Ectodermal cell (in vitro differentiated cells): Measurements from ENCODE around the gene CDH4.

Source experiments
- H3K27ac ChIP-seq: 2 replicates; pipeline ENCODE4 v1.7.0; 2013; ENCODE audit warnings: mild to moderate bottlenecking, low read depth, low read length; ENCODE audit not compliant: insufficient read depth, poor library complexity, severe bottlenecking
- H3K27me3 ChIP-seq: 2 replicates; pipeline ENCODE4 v1.7.0; 2013; ENCODE audit warnings: mild to moderate bottlenecking, low read length; ENCODE audit not compliant: insufficient read depth, control insufficient read depth, poor library complexity, severe bottlenecking
- H3K36me3 ChIP-seq: one replicate; pipeline ENCODE4 v1.7.0; 2013; ENCODE audit warnings: low read length; ENCODE audit not compliant: control insufficient read depth, insufficient read depth
- H3K4me1 ChIP-seq: one replicate; pipeline ENCODE4 v1.7.0; 2013; ENCODE audit warnings: low read length; ENCODE audit not compliant: control insufficient read depth, insufficient read depth
- H3K4me3 ChIP-seq: 2 replicates; pipeline ENCODE4 v1.7.0; 2013; ENCODE audit warnings: low read depth, low read length, control low read depth; ENCODE audit not compliant: insufficient read depth
- H3K9me3 ChIP-seq: 2 replicates; pipeline ENCODE4 v1.7.0; 2013; ENCODE audit warnings: mild to moderate bottlenecking, low read length, moderate library complexity; ENCODE audit not compliant: control insufficient read depth
- WGBS, 2 experiments: methylation state at CpG; one replicate each; pipeline ENCODE4 v1.1.7; 2013; ENCODE audit warnings: missing lambda C conversion rate in 2 of 2; 5-methylcytosine and 5-hydroxymethylcytosine counted together

CDH4 gene

GRCh38 chr20:61807471-61808160, 555.6 kb downstream of the CDH4 start:
- WGBS, 2 experiments, result 93 to 95% methylated on average over 22 of the region's 22 CpGs
- no peaks in the 10 kb centered on the region for H3K27me3 ChIP-seq
- H3K4me1 ChIP-seq, result peaks cover 7% of the 10 kb centered on the region
- no peaks in the 10 kb centered on the region for H3K9me3 ChIP-seq
- no peak overlapping the region for H3K27ac ChIP-seq
- no peak overlapping the region for H3K4me3 ChIP-seq
- H3K36me3 ChIP-seq, result no peaks in the 10 kb centered on the region

GRCh38 chr20:61808447-61808846, 556.4 kb downstream of the CDH4 start:
- no peaks in the 10 kb centered on the region for H3K36me3 ChIP-seq
- WGBS, 2 experiments, result 90 to 91% methylated on average over 13 of the region's 13 CpGs
- no peak overlapping the region for H3K4me3 ChIP-seq
- H3K4me1 ChIP-seq, result no peaks in the 10 kb centered on the region
- no peaks in the 10 kb centered on the region for H3K9me3 ChIP-seq
- H3K27ac ChIP-seq, result no peak overlapping the region
- H3K27me3 ChIP-seq, result no peaks in the 10 kb centered on the region

- no peaks in the 10 kb centered on the region for H3K27me3 ChIP-seq
Observed at GRCh38 chr20:61809006-61809770, 557.1 kb downstream of the CDH4 start.

GRCh38 chr20:61810066-61810737, 558.1 kb downstream of the CDH4 start:
- no peak overlapping the region for H3K4me3 ChIP-seq
- H3K27ac ChIP-seq, result no peak overlapping the region
- WGBS, 2 experiments, result 92 to 96% methylated on average over 22 of the region's 22 CpGs
- no peaks in the 10 kb centered on the region for H3K27me3 ChIP-seq
- H3K9me3 ChIP-seq, result no peaks in the 10 kb centered on the region
- H3K4me1 ChIP-seq, result no peaks in the 10 kb centered on the region
- no peaks in the 10 kb centered on the region for H3K36me3 ChIP-seq

More at GRCh38 chr20:61809006-61809770, 557.1 kb downstream of the CDH4 start:
- 93 to 94% methylated on average over 25 of the region's 25 CpGs for WGBS, 2 experiments
- no peaks in the 10 kb centered on the region for H3K36me3 ChIP-seq
- H3K27ac ChIP-seq, result no peak overlapping the region
- no peak overlapping the region for H3K4me3 ChIP-seq
- H3K4me1 ChIP-seq, result no peaks in the 10 kb centered on the region
- H3K9me3 ChIP-seq, result no peaks in the 10 kb centered on the region

GRCh38 chr20:61810738-61811135, 558.7 kb downstream of the CDH4 start:
- H3K4me1 ChIP-seq, result no peaks in the 10 kb centered on the region
- 92% methylated on average over 17 of the region's 17 CpGs for WGBS, 2 experiments
- H3K9me3 ChIP-seq, result no peaks in the 10 kb centered on the region
- no peak overlapping the region for H3K4me3 ChIP-seq
- no peak overlapping the region for H3K27ac ChIP-seq
- H3K36me3 ChIP-seq, result no peaks in the 10 kb centered on the region
- H3K27me3 ChIP-seq, result no peaks in the 10 kb centered on the region

GRCh38 chr20:61811166-61811565, 559.1 kb downstream of the CDH4 start:
- no peaks in the 10 kb centered on the region for H3K36me3 ChIP-seq
- no peak overlapping the region for H3K27ac ChIP-seq
- H3K9me3 ChIP-seq, result no peaks in the 10 kb centered on the region
- no peaks in the 10 kb centered on the region for H3K4me1 ChIP-seq
- 88 to 89% methylated on average over 5 of the region's 5 CpGs for WGBS, 2 experiments
- H3K27me3 ChIP-seq, result no peaks in the 10 kb centered on the region
- H3K4me3 ChIP-seq, result no peak overlapping the region

GRCh38 chr20:61812121-61812844, 560.2 kb downstream of the CDH4 start:
- no peak overlapping the region for H3K4me3 ChIP-seq
- WGBS, 2 experiments, result 88 to 89% methylated on average over 15 of the region's 15 CpGs
- no peak overlapping the region for H3K27ac ChIP-seq
- peaks cover 2% of the 10 kb centered on the region for H3K4me1 ChIP-seq
- H3K36me3 ChIP-seq, result no peaks in the 10 kb centered on the region
- no peaks in the 10 kb centered on the region for H3K27me3 ChIP-seq
- H3K9me3 ChIP-seq, result no peaks in the 10 kb centered on the region

GRCh38 chr20:61812845-61813485, 560.9 kb downstream of the CDH4 start:
- Histone ChIP-seq H3K4me3 (no peak overlapping the region), H3K9me3 (no peaks in the 10 kb centered on the region), H3K36me3 (no peaks in the 10 kb centered on the region), H3K27me3 (no peaks in the 10 kb centered on the region), H3K4me1 (peaks cover 5% of the 10 kb centered on the region), H3K27ac (no peak overlapping the region)
- WGBS, 2 experiments, result 93 to 94% methylated on average over 14 of the region's 14 CpGs

- no peak overlapping the region for H3K27ac ChIP-seq
- H3K4me3 ChIP-seq, result no peak overlapping the region
- WGBS, 2 experiments, result 91 to 93% methylated on average over 7 of the region's 7 CpGs
- H3K9me3 ChIP-seq, result no peaks in the 10 kb centered on the region
- peaks cover 5% of the 10 kb centered on the region for H3K4me1 ChIP-seq
- no peaks in the 10 kb centered on the region for H3K27me3 ChIP-seq
- H3K36me3 ChIP-seq, result no peaks in the 10 kb centered on the region
Observed at GRCh38 chr20:61813791-61814190, 561.7 kb downstream of the CDH4 start.
